C4-2B (cell line): ENCODE data around the gene KCNH2.

Source experiments
- H3K27ac ChIP-seq: fragments of 450-650 bp; 2 replicates; pipeline ENCODE4 v1.5.1; 2017
- ZFX ChIP-seq: fragments of 450-650 bp; IDR thresholded peaks from 2 replicates; pipeline ENCODE4 v1.6.1; 2017
- TF ChIP-seq, protein P1 (sequence below): fragments of 450-650 bp; conservative IDR thresholded peaks from 2 replicates; pipeline ENCODE4 v1.5.1; 2017; ENCODE audit warnings: mild to moderate bottlenecking

KCNH2 gene

DNA sequence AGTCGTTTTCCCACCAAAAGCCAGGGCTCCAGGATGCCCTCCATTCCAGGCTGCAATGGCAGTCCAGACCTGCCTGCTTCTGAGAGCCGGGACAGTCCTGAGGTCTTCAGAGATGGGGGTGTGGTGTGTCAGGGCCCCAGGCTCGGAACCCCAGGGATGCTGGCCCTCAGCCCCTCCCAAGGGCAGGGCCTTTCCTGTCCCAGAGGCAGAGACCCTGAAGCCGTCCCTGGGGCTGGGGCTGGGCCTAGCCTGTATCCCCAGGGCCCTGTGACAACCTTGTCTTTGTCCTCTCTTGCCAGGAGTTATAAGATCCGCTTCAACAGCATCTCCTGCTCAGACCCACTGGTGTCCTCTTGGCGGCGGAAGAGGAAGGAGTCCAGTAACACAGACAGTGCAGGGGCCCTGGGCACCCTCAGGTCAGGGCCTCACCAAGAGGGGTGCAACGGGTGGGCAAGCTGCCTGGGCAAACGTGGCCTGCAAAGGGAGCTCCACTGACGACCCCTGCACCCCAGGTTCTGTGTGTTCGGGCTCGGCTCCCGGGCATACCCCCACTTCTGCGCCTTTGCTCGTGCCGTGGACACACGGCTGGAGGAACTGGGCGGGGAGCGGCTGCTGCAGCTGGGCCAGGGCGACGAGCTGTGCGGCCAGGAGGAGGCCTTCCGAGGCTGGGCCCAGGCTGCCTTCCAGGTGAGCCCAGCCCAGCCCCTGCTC, 28.6 kb upstream of the KCNH2 start:
- H3K27ac ChIP-seq: no peak overlapping the region

DNA sequence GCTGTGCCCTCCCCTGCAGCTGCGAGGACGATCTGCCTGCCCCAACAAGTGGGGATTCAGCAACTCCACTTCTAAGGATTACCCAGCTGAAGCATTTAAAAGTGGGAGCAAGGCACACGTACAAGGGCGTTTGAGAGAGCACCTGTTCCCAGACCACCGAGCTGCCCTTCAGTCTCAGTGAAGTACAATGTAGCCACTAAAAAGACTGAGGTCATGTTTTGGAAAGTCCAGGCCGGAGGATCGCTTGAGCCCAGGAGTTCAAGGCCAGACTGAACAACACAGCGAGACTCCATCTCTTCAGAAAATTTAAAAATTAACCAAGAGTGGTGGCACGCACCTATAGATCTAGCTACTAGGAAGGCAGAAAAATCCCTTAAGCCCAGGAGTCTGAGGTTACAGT, 27.4 kb upstream of the KCNH2 start:
- TF ChIP-seq, protein P1, sequence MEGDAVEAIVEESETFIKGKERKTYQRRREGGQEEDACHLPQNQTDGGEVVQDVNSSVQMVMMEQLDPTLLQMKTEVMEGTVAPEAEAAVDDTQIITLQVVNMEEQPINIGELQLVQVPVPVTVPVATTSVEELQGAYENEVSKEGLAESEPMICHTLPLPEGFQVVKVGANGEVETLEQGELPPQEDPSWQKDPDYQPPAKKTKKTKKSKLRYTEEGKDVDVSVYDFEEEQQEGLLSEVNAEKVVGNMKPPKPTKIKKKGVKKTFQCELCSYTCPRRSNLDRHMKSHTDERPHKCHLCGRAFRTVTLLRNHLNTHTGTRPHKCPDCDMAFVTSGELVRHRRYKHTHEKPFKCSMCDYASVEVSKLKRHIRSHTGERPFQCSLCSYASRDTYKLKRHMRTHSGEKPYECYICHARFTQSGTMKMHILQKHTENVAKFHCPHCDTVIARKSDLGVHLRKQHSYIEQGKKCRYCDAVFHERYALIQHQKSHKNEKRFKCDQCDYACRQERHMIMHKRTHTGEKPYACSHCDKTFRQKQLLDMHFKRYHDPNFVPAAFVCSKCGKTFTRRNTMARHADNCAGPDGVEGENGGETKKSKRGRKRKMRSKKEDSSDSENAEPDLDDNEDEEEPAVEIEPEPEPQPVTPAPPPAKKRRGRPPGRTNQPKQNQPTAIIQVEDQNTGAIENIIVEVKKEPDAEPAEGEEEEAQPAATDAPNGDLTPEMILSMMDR: no peak
- no peak for TF ChIP-seq ZFX
- no peak overlapping the region for H3K27ac ChIP-seq

More for the DNA sequence above, 28.6 kb upstream of the KCNH2 start:
- no peak for TF ChIP-seq ZFX
- TF ChIP-seq, protein P1: no peak

DNA sequence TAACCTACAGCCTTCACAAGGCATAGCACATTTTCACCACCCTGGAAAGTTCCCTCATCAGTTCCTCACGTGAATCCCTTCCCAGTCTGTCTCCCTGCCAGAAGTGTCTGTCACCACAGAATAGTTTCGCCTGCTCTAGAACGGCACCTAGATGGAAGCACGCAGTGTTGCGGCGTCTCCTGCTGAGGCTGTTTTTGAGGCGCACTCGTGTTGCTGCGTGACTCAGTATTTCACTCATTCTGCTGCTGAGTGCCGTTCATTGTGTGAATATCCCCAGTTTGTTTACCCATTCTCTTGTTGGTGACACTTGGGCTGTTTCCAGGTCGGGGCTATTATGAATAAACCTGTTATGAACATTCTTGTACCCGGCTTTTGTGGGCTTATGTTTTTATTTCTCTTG, 25.5 kb upstream of the KCNH2 start:
- TF ChIP-seq, protein P1: no peak
- TF ChIP-seq ZFX: no peak
- no peak overlapping the region for H3K27ac ChIP-seq

DNA sequence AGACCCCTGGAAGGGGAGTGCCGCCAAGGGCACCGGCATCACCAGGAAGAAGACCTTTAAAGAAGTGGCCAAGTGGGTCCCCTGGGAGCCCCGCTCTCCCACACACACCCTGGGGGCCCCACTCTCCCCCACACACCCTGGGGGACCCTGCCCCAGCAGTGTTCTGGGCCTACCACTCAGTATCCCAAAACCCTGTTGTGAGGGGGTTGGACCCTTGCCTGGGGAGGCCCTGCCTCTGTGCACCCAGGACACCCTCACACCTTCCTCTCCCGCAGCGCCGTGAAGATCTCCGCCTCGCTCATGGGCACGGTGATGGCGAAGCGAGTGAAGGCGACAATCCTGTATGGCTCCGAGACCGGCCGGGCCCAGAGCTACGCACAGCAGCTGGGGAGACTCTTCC, 23.4 kb upstream of the KCNH2 start:
- H3K27ac ChIP-seq: no peak overlapping the region
- TF ChIP-seq, protein P1: no peak
- TF ChIP-seq ZFX: no peak

DNA sequence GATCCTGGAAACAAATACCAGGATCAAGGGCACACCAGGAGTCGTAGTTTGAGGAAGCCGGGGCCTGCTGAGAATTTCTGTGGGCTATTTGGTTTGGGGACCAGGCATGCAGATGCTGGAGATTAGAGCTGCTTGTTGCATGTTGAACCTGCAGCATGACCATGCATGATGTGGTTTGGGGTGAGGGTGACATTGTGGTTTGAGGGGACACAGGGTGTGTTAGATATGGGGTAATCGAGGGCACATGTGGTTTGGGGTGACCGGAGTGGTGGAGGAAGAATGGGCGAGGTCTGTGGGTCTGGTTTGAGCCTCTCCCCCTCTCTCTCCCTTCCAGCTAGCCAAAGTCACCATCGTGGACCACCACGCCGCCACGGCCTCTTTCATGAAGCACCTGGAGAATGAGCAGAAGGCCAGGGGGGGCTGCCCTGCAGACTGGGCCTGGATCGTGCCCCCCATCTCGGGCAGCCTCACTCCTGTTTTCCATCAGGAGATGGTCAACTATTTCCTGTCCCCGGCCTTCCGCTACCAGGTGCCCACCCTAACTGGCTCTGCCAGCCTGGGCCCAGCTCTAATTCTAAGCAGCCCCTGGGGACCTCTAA, 22.9 kb upstream of the KCNH2 start:
- H3K27ac ChIP-seq: no peak overlapping the region
- TF ChIP-seq ZFX: no peak
- TF ChIP-seq, protein P1: no peak

DNA sequence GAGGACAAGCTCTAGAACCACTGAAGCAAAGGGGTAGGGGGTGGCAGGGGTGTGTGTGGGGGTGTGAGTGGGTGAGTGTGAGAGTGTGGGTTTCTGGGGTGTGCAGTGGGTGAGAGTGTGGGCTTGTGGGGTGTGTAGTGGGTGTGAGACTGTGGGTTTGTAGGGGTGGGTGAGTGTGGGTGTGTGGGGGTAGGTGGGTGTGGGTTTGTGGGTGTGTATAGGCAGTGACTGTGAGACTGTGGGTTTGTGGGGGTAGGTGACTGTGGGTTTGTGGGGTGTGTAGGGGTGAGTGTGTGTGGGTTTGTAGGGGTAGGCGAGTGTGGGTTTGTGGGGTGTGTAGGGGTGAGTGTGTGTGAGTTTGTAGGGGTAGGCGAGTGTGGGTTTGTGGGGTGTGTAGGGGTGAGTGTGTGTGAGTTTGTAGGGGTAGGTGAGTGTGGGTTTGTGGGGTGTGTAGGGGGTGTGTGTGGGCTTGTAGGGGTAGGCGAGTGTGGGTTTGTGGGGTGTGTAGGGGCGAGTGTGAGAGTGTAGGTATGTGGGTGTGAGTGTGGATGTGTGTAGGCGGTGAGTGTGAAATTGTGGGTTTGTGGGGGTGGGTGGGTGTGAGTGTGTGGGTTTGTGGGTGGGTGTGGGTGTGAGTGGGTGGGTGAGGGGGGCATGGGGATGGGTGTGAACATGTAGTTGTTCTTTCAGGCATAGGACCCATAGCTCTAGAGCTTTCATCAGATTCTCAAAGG, 21.5 kb upstream of the KCNH2 start:
- TF ChIP-seq, protein P1: no peak
- TF ChIP-seq ZFX: no peak
- H3K27ac ChIP-seq: no peak overlapping the region

DNA sequence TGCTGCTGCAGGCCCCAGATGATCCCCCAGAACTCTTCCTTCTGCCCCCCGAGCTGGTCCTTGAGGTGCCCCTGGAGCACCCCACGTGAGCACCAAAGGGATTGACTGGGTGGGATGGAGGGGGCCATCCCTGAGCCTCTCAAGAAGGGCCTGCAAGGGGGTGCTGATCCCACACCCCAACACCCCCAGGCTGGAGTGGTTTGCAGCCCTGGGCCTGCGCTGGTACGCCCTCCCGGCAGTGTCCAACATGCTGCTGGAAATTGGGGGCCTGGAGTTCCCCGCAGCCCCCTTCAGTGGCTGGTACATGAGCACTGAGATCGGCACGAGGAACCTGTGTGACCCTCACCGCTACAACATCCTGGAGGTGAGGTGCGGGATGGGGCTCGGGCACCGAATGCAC, 20.9 kb upstream of the KCNH2 start:
- no peak for TF ChIP-seq ZFX
- TF ChIP-seq, protein P1: no peak
- H3K27ac ChIP-seq: no peak overlapping the region
